B cell (primary cell): Measurements from ENCODE around the gene OR13C8. TPM values are rescaled to one million over a fixed set of nuclear protein-coding genes. Genes with fewer than 3 reads are reported as not detected.

Source experiments
- ATAC-seq: fragments of 200-7000 bp; cut with Tn5 transposase; one replicate; pipeline ENCODE4 v1.10.0; 2021; ENCODE audit warnings: low read depth, mild to moderate bottlenecking, moderate number of reproducible peaks, moderate library complexity
- CTCF ChIA-PET: fragments of 350-600 bp; sonication (Branson Sonifier 250); formaldehyde crosslinking; loops from one replicate; lab custom pipeline; 2021; ENCODE audit warnings: antibody characterized with exemption, inconsistent platforms; lab: Charles Lee
- POLR2A ChIA-PET: fragments of 350-600 bp; sonication (Branson Sonifier 250); formaldehyde crosslinking; loops from one replicate; lab custom pipeline; 2021; ENCODE audit warnings: antibody characterized with exemption; lab: Charles Lee
- DNase-seq: peaks from one replicate; pipeline ENCODE4 v3.0.0; 2013
- H2AFZ ChIP-seq: 2 replicates; pipeline ENCODE4 v1.6.1; 2012; ENCODE audit warnings: mild to moderate bottlenecking, low read depth, low read length; ENCODE audit not compliant: insufficient read depth, poor library complexity, severe bottlenecking
- H3K27ac ChIP-seq, 2 donors: 1 replicate in 1 of 2; 2 replicates in 1 of 2; pipeline ENCODE4 v1.5.1; 2012 to 2013; ENCODE audit warnings: low read length in 2 of 2, mild to moderate bottlenecking in 2 of 2, moderate library complexity in 1 of 2
- H3K27me3 ChIP-seq, 4 experiments: fragments of 200-600 bp in 1 of 4; sonication (generic) in 1 of 4; replicated peaks in 1 of 4; 1 replicate in 2 of 4; 2 replicates in 2 of 4; pipeline versions ENCODE4 v1.6.1 to v1.7.0; 2013 to 2016; ENCODE audit warnings: low read length in 3 of 4, mild to moderate bottlenecking in 2 of 4, mixed read lengths in 1 of 4, moderate library complexity in 1 of 4; ENCODE audit not compliant: insufficient read depth in 4 of 4, control insufficient read depth in 3 of 4; ENCODE audit errors: control extremely low read depth in 1 of 4
- H3K36me3 ChIP-seq, 2 experiments: replicated peaks in 1 of 2; 1 replicate in 1 of 2; 2 replicates in 1 of 2; pipeline versions ENCODE4 v1.6.1 to v1.7.1; 2013; ENCODE audit warnings: low read length in 1 of 2; ENCODE audit not compliant: insufficient read depth in 2 of 2, control insufficient read depth in 1 of 2; ENCODE audit errors: control extremely low read depth in 1 of 2, extremely low read depth in 1 of 2
- H3K4me1 ChIP-seq, 2 donors: fragments of 200-600 bp in 1 of 2; sonication (generic) in 1 of 2; 1 replicate in 1 of 2; 2 replicates in 1 of 2; pipeline versions ENCODE4 v1.5.1 to v1.6.1; 2013 to 2017; ENCODE audit warnings: low read length in 2 of 2; ENCODE audit not compliant: control insufficient read depth in 2 of 2, insufficient read depth in 2 of 2
- H3K4me2 ChIP-seq: replicated peaks from 2 replicates; pipeline ENCODE3; 2012; ENCODE audit warnings: mild to moderate bottlenecking, low read depth, low read length; ENCODE audit not compliant: poor library complexity, severe bottlenecking
- H3K4me3 ChIP-seq, 5 experiments: fragments of 200-600 bp in 1 of 5; sonication (generic) in 1 of 5; 1 replicate in 3 of 5; 2 replicates in 2 of 5; pipeline versions ENCODE4 v1.5.1 to v1.7.0; 2011 to 2016; ENCODE audit warnings: low read length in 4 of 5, mild to moderate bottlenecking in 4 of 5, low read depth in 2 of 5, control low read depth in 1 of 5, moderate library complexity in 1 of 5; ENCODE audit not compliant: insufficient read depth in 1 of 5; ENCODE audit errors: control extremely low read depth in 1 of 5, extremely low read depth in 1 of 5
- H3K79me2 ChIP-seq: fragments of 200-600 bp; sonication (generic); one replicate; pipeline ENCODE4 v1.6.0; 2016; ENCODE audit warnings: low read length; ENCODE audit not compliant: control insufficient read depth, insufficient read depth
- H3K9ac ChIP-seq: fragments of 200-600 bp; sonication (generic); 2 replicates; pipeline ENCODE4 v1.6.1; 2017; ENCODE audit warnings: mild to moderate bottlenecking, low read length, moderate library complexity
- H3K9me3 ChIP-seq, 3 donors: one replicate each; pipeline versions ENCODE4 v1.6.1 to v1.7.1; 2013; ENCODE audit warnings: low read length in 2 of 3; ENCODE audit not compliant: control insufficient read depth in 2 of 3, insufficient read depth in 1 of 3; ENCODE audit errors: control extremely low read depth in 1 of 3
- H4K20me1 ChIP-seq: 2 replicates; pipeline ENCODE4 v1.6.0; 2012; ENCODE audit warnings: mild to moderate bottlenecking, low read length; ENCODE audit not compliant: insufficient read depth, control insufficient read depth, poor library complexity, severe bottlenecking
- H3K27ac Mint-ChIP-seq: one replicate; pipeline ENCODE4 v1.8.0; 2021; ENCODE audit warnings: mixed read lengths
- H3K27me3 Mint-ChIP-seq: one replicate; pipeline ENCODE4 v1.8.0; 2021; ENCODE audit warnings: mixed read lengths
- H3K4me1 Mint-ChIP-seq: one replicate; pipeline ENCODE4 v1.8.0; 2021; ENCODE audit warnings: mixed read lengths
- H3K4me3 Mint-ChIP-seq: one replicate; pipeline ENCODE4 v1.8.0; 2021; ENCODE audit warnings: mixed read lengths
- H3K9me3 Mint-ChIP-seq: one replicate; pipeline ENCODE4 v1.8.0; 2022; ENCODE audit warnings: mixed read lengths; ENCODE audit not compliant: insufficient read depth
- CTCF ChIP-seq: fragments of 200-600 bp; IDR thresholded peaks from one replicate; pipeline ENCODE4 v1.8.0; 2022; ENCODE audit warnings: antibody characterized with exemption, mild to moderate bottlenecking
- EZH2 ChIP-seq: IDR thresholded peaks from 2 replicates; pipeline ENCODE4 v1.6.1; 2012; ENCODE audit warnings: borderline replicate concordance, low read depth, mild to moderate bottlenecking, moderate library complexity, low read length; ENCODE audit not compliant: insufficient read depth, poor library complexity, severe bottlenecking
- WGBS: methylation state at CpG from one replicate; pipeline ENCODE4 v1.1.5; 2013; ENCODE audit warnings: missing lambda C conversion rate; ENCODE audit not compliant: insufficient coverage; 5-methylcytosine and 5-hydroxymethylcytosine counted together
- intact Hi-C: fragments of 100-400 bp; cut with micrococcal nuclease; formaldehyde crosslinking; loops from one replicate; pipeline ENCODE4 v1.10.0; 2022
- polyA plus RNA-seq: library from polyadenylated mRNA; depleted of rRNA; stranded (reverse); fragments of >200 nt; gene quantifications from 2 replicates; pipeline ENCODE4 v1.2.3, GENCODE V29; 2012
- total RNA-seq, 2 donors: library from RNA; stranded (reverse); fragments of 120-200 nt in 1 of 2; gene quantifications; 1 replicate in 1 of 2; 2 replicates in 1 of 2; pipeline versions ENCODE4 v1.2.3 to v1.2.4, GENCODE V29; 2013 to 2022

OR13C8 gene
- total and polyA plus RNA-seq, 2 donors (not counting 1 experiment from before 2014, with no cell fraction given), result not detected

GRCh38 chr9:104556830-104557634 lies 11.9 kb upstream of the OR13C8 start:
- WGBS, result 91% methylated on average over 6 of the region's 8 CpGs
- Histone ChIP-seq H3K27me3 (no peaks in the 10 kb centered on the region), H3K4me2 (no peak overlapping the region), H3K27ac (no peak overlapping the region), H2AFZ (no peak overlapping the region), H3K9me3 (peaks cover 0 to 8% (median 0%) of the 10 kb centered on the region in 3 donors), H3K9ac (no peak overlapping the region), H3K79me2 (no peaks in the 10 kb centered on the region), H3K36me3 (no peaks in the 10 kb centered on the region), H4K20me1 (no peaks in the 10 kb centered on the region), H3K4me3 (no peak overlapping the region), H3K4me1 (no peaks in the 10 kb centered on the region)
- no peak overlapping the region for H3K4me3 Mint-ChIP-seq
- ChIA-PET CTCF (no interaction called here), POLR2A (no interaction called here)
- ATAC-seq, result no peak
- H3K9me3 Mint-ChIP-seq, result peaks cover 6% of the 10 kb centered on the region
- peaks cover 4% of the 10 kb centered on the region for H3K27me3 Mint-ChIP-seq
- intact Hi-C loops, result no loop called here
- H3K4me1 Mint-ChIP-seq, result no peaks in the 10 kb centered on the region
- H3K27ac Mint-ChIP-seq, result no peak overlapping the region
- DNase-seq, result no peak
- no peak for TF ChIP-seq CTCF
- no peak for TF ChIP-seq EZH2

GRCh38 chr9:104564358-104564757 lies 4.6 kb upstream of the OR13C8 start:
- Mint-ChIP-seq H3K27ac (no peak overlapping the region), H3K9me3 (peaks cover 2% of the 10 kb centered on the region), H3K27me3 (no peaks in the 10 kb centered on the region), H3K4me3 (no peak overlapping the region), H3K4me1 (no peaks in the 10 kb centered on the region)
- CTCF ChIA-PET, result no interaction called here
- H3K9ac ChIP-seq, result no peak overlapping the region
- no peak overlapping the region for H3K4me3 ChIP-seq
- no peak for TF ChIP-seq EZH2
- no peak for TF ChIP-seq CTCF
- H3K79me2 ChIP-seq, result no peaks in the 10 kb centered on the region
- H2AFZ ChIP-seq, result no peak overlapping the region
- H3K27ac ChIP-seq, result no peak overlapping the region
- H3K4me2 ChIP-seq, result no peak overlapping the region
- no peaks in the 10 kb centered on the region for H3K9me3 ChIP-seq
- H3K36me3 ChIP-seq, result no peaks in the 10 kb centered on the region
- intact Hi-C loops, result no loop called here
- no peak for ATAC-seq
- H3K27me3 ChIP-seq, result no peaks in the 10 kb centered on the region
- no peaks in the 10 kb centered on the region for H4K20me1 ChIP-seq
- H3K4me1 ChIP-seq, result no peaks in the 10 kb centered on the region
- no CpG with 5 or more reads among the region's 1 CpG for WGBS
- no peak for DNase-seq
- POLR2A ChIA-PET, result no interaction called here
